GM12872 (cell line): Measurements from ENCODE around the gene GK2.

ENCODE experiments used
- TF ChIP-seq, protein P1 (sequence below): IDR thresholded peaks from 3 replicates; pipeline ENCODE4 v1.5.1; 2011; ENCODE audit warnings: low read depth, mild to moderate bottlenecking, low read length, moderate library complexity; ENCODE audit not compliant: insufficient read depth

Gene GK2

DNA sequence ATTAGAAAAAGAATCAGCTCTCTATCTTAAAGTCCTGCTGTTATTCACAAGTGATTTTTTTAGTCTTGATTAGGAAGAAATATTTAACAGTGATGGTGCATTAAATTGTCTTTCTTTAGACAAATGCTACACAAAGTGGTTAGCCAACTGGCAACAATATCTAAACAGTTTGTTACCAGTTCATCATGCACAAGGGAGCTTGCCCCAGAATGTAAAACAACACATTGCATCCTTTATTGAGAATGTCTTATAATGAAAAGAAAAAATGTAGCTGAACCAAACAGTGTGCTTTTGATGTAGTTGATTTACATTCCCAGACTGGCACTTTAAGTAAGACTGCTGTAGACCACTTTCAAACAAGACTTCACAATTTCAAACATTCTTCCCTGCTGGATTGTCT is 48.0 kb downstream of the GK2 start:
- TF ChIP-seq, protein P1, sequence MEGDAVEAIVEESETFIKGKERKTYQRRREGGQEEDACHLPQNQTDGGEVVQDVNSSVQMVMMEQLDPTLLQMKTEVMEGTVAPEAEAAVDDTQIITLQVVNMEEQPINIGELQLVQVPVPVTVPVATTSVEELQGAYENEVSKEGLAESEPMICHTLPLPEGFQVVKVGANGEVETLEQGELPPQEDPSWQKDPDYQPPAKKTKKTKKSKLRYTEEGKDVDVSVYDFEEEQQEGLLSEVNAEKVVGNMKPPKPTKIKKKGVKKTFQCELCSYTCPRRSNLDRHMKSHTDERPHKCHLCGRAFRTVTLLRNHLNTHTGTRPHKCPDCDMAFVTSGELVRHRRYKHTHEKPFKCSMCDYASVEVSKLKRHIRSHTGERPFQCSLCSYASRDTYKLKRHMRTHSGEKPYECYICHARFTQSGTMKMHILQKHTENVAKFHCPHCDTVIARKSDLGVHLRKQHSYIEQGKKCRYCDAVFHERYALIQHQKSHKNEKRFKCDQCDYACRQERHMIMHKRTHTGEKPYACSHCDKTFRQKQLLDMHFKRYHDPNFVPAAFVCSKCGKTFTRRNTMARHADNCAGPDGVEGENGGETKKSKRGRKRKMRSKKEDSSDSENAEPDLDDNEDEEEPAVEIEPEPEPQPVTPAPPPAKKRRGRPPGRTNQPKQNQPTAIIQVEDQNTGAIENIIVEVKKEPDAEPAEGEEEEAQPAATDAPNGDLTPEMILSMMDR, result no peak

DNA sequence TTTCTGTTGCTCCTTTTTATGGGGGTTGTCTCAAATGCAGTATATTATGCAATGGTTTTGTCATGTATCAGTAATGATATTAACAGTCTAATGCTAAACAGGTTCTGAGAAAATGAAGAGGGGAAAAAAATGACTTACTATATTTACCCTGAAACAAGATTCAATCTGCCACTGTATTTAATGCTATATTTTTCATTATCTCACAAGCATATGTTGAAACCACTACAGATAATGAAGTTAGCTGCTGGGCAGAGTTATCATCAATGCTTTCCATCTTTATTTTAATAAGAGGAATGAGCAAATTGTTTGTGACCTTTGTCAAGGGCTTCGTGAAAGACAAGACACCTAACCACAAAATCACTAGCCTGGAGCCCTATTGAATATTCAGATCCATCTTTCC is 49.6 kb downstream of the GK2 start:
- TF ChIP-seq, protein P1, result no peak

DNA sequence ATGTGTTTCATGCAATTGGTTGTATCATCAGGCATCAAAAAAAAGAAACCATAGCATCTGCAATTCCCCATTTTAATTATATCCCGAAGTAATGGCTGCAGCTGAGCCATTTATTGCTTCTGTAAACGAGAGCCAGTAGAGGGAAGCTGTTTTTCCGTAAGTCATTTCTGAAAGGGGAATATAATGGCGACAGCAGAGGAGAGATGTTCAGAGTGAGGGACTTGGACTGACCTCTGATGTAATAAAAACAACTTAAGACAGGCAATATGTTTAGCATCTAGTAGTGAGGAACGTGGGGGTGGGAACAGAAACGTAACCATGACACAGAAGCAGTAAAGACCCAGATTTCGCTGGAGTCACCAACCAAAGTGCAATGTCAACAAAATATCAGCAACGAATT is 50.7 kb downstream of the GK2 start:
- TF ChIP-seq, protein P1, result no peak
